Neural progenitor cell (in vitro differentiated cells): ENCODE results near the gene CCDC71L. TPM values are rescaled to one million over a fixed set of nuclear protein-coding genes. Genes with fewer than 3 reads are reported as not detected.
"Not testable (repeated sequence)": the region's sequence is repeated elsewhere in the genome, so short reads cannot be mapped to it uniquely, and the experiment has no call there.

ENCODE experiments used
- DNase-seq: peaks from one replicate; pipeline ENCODE4 v3.0.0-alpha.2; 2016; ENCODE audit warnings: low spot score
- H2AFZ ChIP-seq: fragments of 200-600 bp; sonication (generic); replicated peaks from 2 replicates; pipeline ENCODE4 v1.6.1; 2016; ENCODE audit warnings: antibody characterized with exemption
- H3F3A ChIP-seq: fragments of 200-600 bp; sonication (generic); 2 replicates; pipeline ENCODE4 v1.6.1; 2016; ENCODE audit warnings: antibody characterized with exemption, low read depth
- H3K27ac ChIP-seq: fragments of 200-600 bp; sonication (generic); 2 replicates; pipeline ENCODE4 v1.5.1; 2016; ENCODE audit warnings: mild to moderate bottlenecking
- H3K27me3 ChIP-seq: fragments of 200-600 bp; sonication (generic); 2 replicates; pipeline ENCODE4 v1.6.1; 2016; ENCODE audit warnings: mild to moderate bottlenecking, moderate library complexity
- H3K36me3 ChIP-seq: fragments of 200-600 bp; sonication (generic); 2 replicates; pipeline ENCODE4 v1.5.1; 2016
- H3K4me1 ChIP-seq: fragments of 200-600 bp; sonication (generic); 2 replicates; pipeline ENCODE4 v1.6.1; 2016; ENCODE audit warnings: mixed run types
- H3K4me2 ChIP-seq: fragments of 200-600 bp; sonication (generic); 2 replicates; pipeline ENCODE4 v1.6.1; 2016
- H3K4me3 ChIP-seq: fragments of 200-600 bp; sonication (generic); 2 replicates; pipeline ENCODE4 v1.5.1; 2016
- H3K79me2 ChIP-seq: fragments of 200-600 bp; sonication (generic); 2 replicates; pipeline ENCODE4 v1.6.1; 2016; ENCODE audit warnings: low read depth
- H3K9ac ChIP-seq: fragments of 200-600 bp; sonication (generic); 2 replicates; pipeline ENCODE4 v1.6.1; 2016
- H3K9me3 ChIP-seq: fragments of 200-600 bp; sonication (generic); 2 replicates; pipeline ENCODE4 v1.5.1; 2016; ENCODE audit warnings: low read depth
- H4K20me1 ChIP-seq: fragments of 200-600 bp; sonication (generic); 2 replicates; pipeline ENCODE4 v1.6.1; 2016; ENCODE audit warnings: low read depth
- H3K27ac Mint-ChIP-seq: 3 replicates; pipeline ENCODE4 v1.8.0; 2021; ENCODE audit warnings: mixed read lengths
- H3K27me3 Mint-ChIP-seq: 2 replicates; pipeline ENCODE4 v1.8.0; 2022; ENCODE audit warnings: low read depth, mild to moderate bottlenecking, inconsistent platforms, moderate library complexity, mixed read lengths; ENCODE audit not compliant: insufficient read depth
- H3K36me3 Mint-ChIP-seq: 3 replicates; pipeline ENCODE4 v1.8.0; 2021; ENCODE audit warnings: mixed read lengths
- H3K4me1 Mint-ChIP-seq: 3 replicates; pipeline ENCODE4 v1.8.0; 2021; ENCODE audit warnings: mixed read lengths
- H3K4me3 Mint-ChIP-seq: 3 replicates; pipeline ENCODE4 v1.8.0; 2021; ENCODE audit warnings: mild to moderate bottlenecking, moderate library complexity, mixed read lengths
- H3K9me3 Mint-ChIP-seq: 3 replicates; pipeline ENCODE4 v1.8.0; 2020; ENCODE audit warnings: mixed read lengths
- CTCF ChIP-seq: fragments of 200-600 bp; sonication (generic); IDR thresholded peaks from 2 replicates; pipeline ENCODE4 v1.5.1; 2017; ENCODE audit warnings: antibody characterized with exemption, mild to moderate bottlenecking
- EZH2 ChIP-seq: fragments of 200-600 bp; sonication (generic); IDR thresholded peaks from 2 replicates; pipeline ENCODE4 v1.6.1; 2017; ENCODE audit warnings: antibody characterized with exemption, mild to moderate bottlenecking, moderate library complexity
- EZH2phosphoT487 ChIP-seq: fragments of 200-600 bp; sonication (generic); IDR thresholded peaks from 2 replicates; pipeline ENCODE4 v1.6.1; 2017; ENCODE audit warnings: antibody characterized with exemption
- total RNA-seq: library from RNA; depleted of rRNA; stranded (reverse); fragments of >200 nt; gene quantifications from 2 replicates; pipeline ENCODE4 v1.2.3, GENCODE V29; 2015; ENCODE audit warnings: low replicate concordance

The CCDC71L gene
- total RNA-seq, 1 donor from 2014 or later = 23.8 TPM

GRCh38 chr7:106681815-106682495 is 21.0 kb upstream of the CCDC71L start:
- no peak for DNase-seq
- Histone ChIP-seq H3K4me1 (no peaks in the 10 kb centered on the region), H4K20me1 (no peaks in the 10 kb centered on the region), H3K9me3 (no peaks in the 10 kb centered on the region), H3F3A (no peaks in the 10 kb centered on the region), H3K27ac (no peak overlapping the region), H3K79me2 (no peaks in the 10 kb centered on the region), H3K9ac (no peak overlapping the region), H3K4me2 (no peak overlapping the region), H2AFZ (no peak overlapping the region), H3K4me3 (no peak overlapping the region), H3K27me3 (no peaks in the 10 kb centered on the region), H3K36me3 (no peaks in the 10 kb centered on the region)
- no peaks in the 10 kb centered on the region for H3K27me3 Mint-ChIP-seq
- no peak for TF ChIP-seq CTCF
- TF ChIP-seq EZH2 = no peak
- TF ChIP-seq EZH2phosphoT487 = no peak
- peaks cover 3% of the 10 kb centered on the region for H3K9me3 Mint-ChIP-seq
- no peaks in the 10 kb centered on the region for H3K4me1 Mint-ChIP-seq
- no peak overlapping the region for H3K27ac Mint-ChIP-seq
- H3K36me3 Mint-ChIP-seq = no peaks in the 10 kb centered on the region
- no peak overlapping the region for H3K4me3 Mint-ChIP-seq

GRCh38 chr7:106679153-106679931 is 18.4 kb upstream of the CCDC71L start:
- no peak overlapping the region for H3K9ac ChIP-seq
- H3K4me3 ChIP-seq = no peak overlapping the region
- no peaks in the 10 kb centered on the region for H3K27me3 ChIP-seq
- no peaks in the 10 kb centered on the region for H3K27me3 Mint-ChIP-seq
- no peaks in the 10 kb centered on the region for H3F3A ChIP-seq
- H3K4me1 ChIP-seq = no peaks in the 10 kb centered on the region
- H3K36me3 ChIP-seq = no peaks in the 10 kb centered on the region
- no peaks in the 10 kb centered on the region for H3K9me3 ChIP-seq
- H2AFZ ChIP-seq = no peak overlapping the region
- H3K4me3 Mint-ChIP-seq = no peak overlapping the region
- no peak overlapping the region for H3K4me2 ChIP-seq
- TF ChIP-seq EZH2 = no peak
- TF ChIP-seq CTCF = no peak
- TF ChIP-seq EZH2phosphoT487 = no peak
- H4K20me1 ChIP-seq = no peaks in the 10 kb centered on the region
- no peaks in the 10 kb centered on the region for H3K36me3 Mint-ChIP-seq
- no peak for DNase-seq
- no peaks in the 10 kb centered on the region for H3K9me3 Mint-ChIP-seq
- H3K27ac Mint-ChIP-seq = no peak overlapping the region
- no peaks in the 10 kb centered on the region for H3K79me2 ChIP-seq
- H3K4me1 Mint-ChIP-seq = no peaks in the 10 kb centered on the region
- no peak overlapping the region for H3K27ac ChIP-seq

GRCh38 chr7:106678795-106679152 is 17.8 kb upstream of the CCDC71L start:
- no peaks in the 10 kb centered on the region for H3K36me3 ChIP-seq
- H2AFZ ChIP-seq = no peak overlapping the region
- H3K4me1 ChIP-seq = no peaks in the 10 kb centered on the region
- no peak overlapping the region for H3K27ac ChIP-seq
- no peak overlapping the region for H3K4me2 ChIP-seq
- TF ChIP-seq CTCF (no peak), EZH2 (no peak), EZH2phosphoT487 (no peak)
- Mint-ChIP-seq H3K4me3 (no peak overlapping the region), H3K4me1 (no peaks in the 10 kb centered on the region), H3K27ac (no peak overlapping the region), H3K9me3 (no peaks in the 10 kb centered on the region), H3K27me3 (no peaks in the 10 kb centered on the region), H3K36me3 (no peaks in the 10 kb centered on the region)
- H3K9ac ChIP-seq = no peak overlapping the region
- H3K79me2 ChIP-seq = no peaks in the 10 kb centered on the region
- H3K9me3 ChIP-seq = no peaks in the 10 kb centered on the region
- DNase-seq = no peak
- H3F3A ChIP-seq = no peaks in the 10 kb centered on the region
- H4K20me1 ChIP-seq = no peaks in the 10 kb centered on the region
- H3K27me3 ChIP-seq = no peaks in the 10 kb centered on the region
- H3K4me3 ChIP-seq = no peak overlapping the region

- H3K36me3 Mint-ChIP-seq, H3K4me1 Mint-ChIP-seq, H3K36me3 ChIP-seq, DNase-seq, H3F3A ChIP-seq, H3K4me2 ChIP-seq, H3K9ac ChIP-seq, H3K4me3 ChIP-seq, H3K9me3 Mint-ChIP-seq, H3K4me3 Mint-ChIP-seq, H3K27me3 ChIP-seq, H3K4me1 ChIP-seq, H2AFZ ChIP-seq, H4K20me1 ChIP-seq, H3K27me3 Mint-ChIP-seq, H3K79me2 ChIP-seq, H3K27ac ChIP-seq, H3K27ac Mint-ChIP-seq, H3K9me3 ChIP-seq: not testable (repeated sequence)
These were observed 15.5 kb upstream of the CCDC71L start for GRCh38 chr7:106676506-106676905.

GRCh38 chr7:106673688-106674087 is 12.7 kb upstream of the CCDC71L start:
- not testable (repeated sequence) for H3K79me2 ChIP-seq, H3K9ac ChIP-seq, H3K36me3 Mint-ChIP-seq, H3F3A ChIP-seq, H4K20me1 ChIP-seq, DNase-seq, H3K27me3 Mint-ChIP-seq, H3K27ac ChIP-seq, H2AFZ ChIP-seq, H3K27me3 ChIP-seq, H3K4me3 ChIP-seq, H3K27ac Mint-ChIP-seq, H3K4me3 Mint-ChIP-seq, H3K9me3 ChIP-seq, H3K4me2 ChIP-seq, H3K4me1 Mint-ChIP-seq, H3K4me1 ChIP-seq, H3K9me3 Mint-ChIP-seq, H3K36me3 ChIP-seq
